ENCODE measurements around the gene TMEM135.
A peak's percentile ranks its signal among the peaks of the same experiment; 100 is the strongest.
"Not testable (repeated sequence)": the region's sequence is repeated elsewhere in the genome, so short reads cannot be mapped to it uniquely, and the experiment has no call there.

Gene TMEM135

GRCh38 chr11:87002918-87003317 lies 34.8 kb upstream of the TMEM135 start:
- Histone ChIP-seq H3K27ac (ENCODE audit: low read depth in 2 of 2, low read length in 2 of 2) (no peak overlapping the region), H3K9ac (ENCODE audit: low read depth in 1 of 2, low read length in 2 of 2) (no peak overlapping the region), H3K4me1 (ENCODE audit: control insufficient read depth in 2 of 2, insufficient read depth in 2 of 2, low read length in 2 of 2) (no peaks in the 10 kb centered on the region), H3K36me3 (ENCODE audit: control insufficient read depth in 2 of 2, insufficient read depth in 2 of 2, low read length in 2 of 2) (no peaks in the 10 kb centered on the region), H3K9me3 (ENCODE audit: control insufficient read depth in 2 of 2, low read length in 2 of 2) (no peaks in the 10 kb centered on the region), H3K4me3 (ENCODE audit: low read length in 2 of 2) (no peak overlapping the region), H3K27me3 (ENCODE audit: control insufficient read depth in 2 of 2, insufficient read depth in 2 of 2, low read length in 2 of 2) (no peaks in the 10 kb centered on the region)

DNA sequence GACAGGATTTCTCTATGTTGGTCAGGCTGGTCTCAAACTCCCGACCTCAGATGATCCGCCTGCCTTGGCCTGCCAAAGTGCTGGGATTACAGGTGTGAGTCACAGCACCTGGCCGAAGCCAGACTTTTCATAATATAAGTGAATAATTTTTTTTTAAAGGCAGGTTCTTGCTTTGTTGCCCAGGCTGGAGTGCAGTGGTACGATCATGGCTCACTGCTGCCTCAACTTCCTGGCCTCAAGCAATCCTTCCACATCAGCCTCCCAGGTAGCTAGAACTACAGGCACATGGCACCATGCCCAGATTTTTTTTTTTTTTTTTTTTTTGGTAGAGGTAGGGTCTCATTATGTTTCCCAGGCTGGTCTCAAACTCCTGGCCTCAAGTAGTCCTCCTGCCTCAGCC lies 33.5 kb upstream of the TMEM135 start:
- H3K9me3 ChIP-seq (ENCODE audit: control insufficient read depth in 2 of 2, low read length in 2 of 2); H3K9ac ChIP-seq (ENCODE audit: low read depth in 1 of 2, low read length in 2 of 2); H3K27me3 ChIP-seq (ENCODE audit: control insufficient read depth in 2 of 2, insufficient read depth in 2 of 2, low read length in 2 of 2); H3K4me3 ChIP-seq (ENCODE audit: low read length in 2 of 2); H3K4me1 ChIP-seq (ENCODE audit: control insufficient read depth in 2 of 2, insufficient read depth in 2 of 2, low read length in 2 of 2); H3K27ac ChIP-seq (ENCODE audit: low read depth in 2 of 2, low read length in 2 of 2); H3K36me3 ChIP-seq (ENCODE audit: control insufficient read depth in 2 of 2, insufficient read depth in 2 of 2, low read length in 2 of 2): not testable (repeated sequence)

GRCh38 chr11:87005569-87005921 lies 32.2 kb upstream of the TMEM135 start:
- Histone ChIP-seq H3K27me3 (ENCODE audit: control insufficient read depth in 2 of 2, insufficient read depth in 2 of 2, low read length in 2 of 2) (no peaks in the 10 kb centered on the region), H3K27ac (ENCODE audit: low read depth in 2 of 2, low read length in 2 of 2) (no peak overlapping the region), H3K36me3 (ENCODE audit: control insufficient read depth in 2 of 2, insufficient read depth in 2 of 2, low read length in 2 of 2) (no peaks in the 10 kb centered on the region), H3K9ac (ENCODE audit: low read depth in 1 of 2, low read length in 2 of 2) (no peak overlapping the region), H3K4me3 (ENCODE audit: low read length in 2 of 2) (peak overlapping the region; percentile 6 to 52), H3K4me1 (ENCODE audit: control insufficient read depth in 2 of 2, insufficient read depth in 2 of 2, low read length in 2 of 2) (no peaks in the 10 kb centered on the region), H3K9me3 (ENCODE audit: control insufficient read depth in 2 of 2, low read length in 2 of 2) (no peaks in the 10 kb centered on the region)

GRCh38 chr11:87006035-87006434 lies 31.7 kb upstream of the TMEM135 start:
- Histone ChIP-seq H3K4me1 (ENCODE audit: control insufficient read depth in 2 of 2, insufficient read depth in 2 of 2, low read length in 2 of 2) (no peaks in the 10 kb centered on the region), H3K27me3 (ENCODE audit: control insufficient read depth in 2 of 2, insufficient read depth in 2 of 2, low read length in 2 of 2) (no peaks in the 10 kb centered on the region), H3K27ac (ENCODE audit: low read depth in 2 of 2, low read length in 2 of 2) (no peak overlapping the region), H3K36me3 (ENCODE audit: control insufficient read depth in 2 of 2, insufficient read depth in 2 of 2, low read length in 2 of 2) (no peaks in the 10 kb centered on the region), H3K9me3 (ENCODE audit: control insufficient read depth in 2 of 2, low read length in 2 of 2) (no peaks in the 10 kb centered on the region), H3K4me3 (ENCODE audit: low read length in 2 of 2) (no peak overlapping the region), H3K9ac (ENCODE audit: low read depth in 1 of 2, low read length in 2 of 2) (no peak overlapping the region)

DNA sequence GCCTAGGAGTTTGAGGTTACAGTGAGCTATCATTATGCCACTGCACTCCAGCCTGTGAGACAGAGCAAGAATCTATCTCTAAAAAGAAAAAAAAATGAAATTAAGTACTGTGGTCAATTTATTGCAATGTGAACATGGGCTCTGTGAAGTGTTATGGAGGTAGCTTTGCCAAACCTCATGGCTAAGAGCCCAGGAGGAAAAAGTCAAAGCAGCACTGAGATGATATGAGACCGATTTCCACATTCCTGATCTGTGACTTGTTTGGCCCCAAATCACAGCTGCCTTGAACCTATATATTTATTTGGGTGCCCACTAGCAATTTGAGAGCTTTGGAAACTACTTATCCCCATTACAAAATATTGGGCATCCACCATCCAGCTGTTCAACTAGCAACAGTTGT lies 29.8 kb upstream of the TMEM135 start:
- no peak overlapping the region for H3K9ac ChIP-seq (ENCODE audit: low read depth in 1 of 2, low read length in 2 of 2)
- H3K4me3 ChIP-seq (ENCODE audit: low read length in 2 of 2): no peak overlapping the region
- H3K27me3 ChIP-seq (ENCODE audit: control insufficient read depth in 2 of 2, insufficient read depth in 2 of 2, low read length in 2 of 2): no peaks in the 10 kb centered on the region
- no peaks in the 10 kb centered on the region for H3K9me3 ChIP-seq (ENCODE audit: control insufficient read depth in 2 of 2, low read length in 2 of 2)
- no peaks in the 10 kb centered on the region for H3K36me3 ChIP-seq (ENCODE audit: control insufficient read depth in 2 of 2, insufficient read depth in 2 of 2, low read length in 2 of 2)
- H3K4me1 ChIP-seq (ENCODE audit: control insufficient read depth in 2 of 2, insufficient read depth in 2 of 2, low read length in 2 of 2): no peaks in the 10 kb centered on the region
- no peak overlapping the region for H3K27ac ChIP-seq (ENCODE audit: low read depth in 2 of 2, low read length in 2 of 2)

GRCh38 chr11:87012089-87012488 lies 25.6 kb upstream of the TMEM135 start:
- H3K4me3 ChIP-seq (ENCODE audit: low read length in 2 of 2): no peak overlapping the region
- no peaks in the 10 kb centered on the region for H3K27me3 ChIP-seq (ENCODE audit: control insufficient read depth in 2 of 2, insufficient read depth in 2 of 2, low read length in 2 of 2)
- H3K9ac ChIP-seq (ENCODE audit: low read depth in 1 of 2, low read length in 2 of 2): no peak overlapping the region
- H3K27ac ChIP-seq (ENCODE audit: low read depth in 2 of 2, low read length in 2 of 2): no peak overlapping the region
- H3K36me3 ChIP-seq (ENCODE audit: control insufficient read depth in 2 of 2, insufficient read depth in 2 of 2, low read length in 2 of 2): no peaks in the 10 kb centered on the region
- H3K4me1 ChIP-seq (ENCODE audit: control insufficient read depth in 2 of 2, insufficient read depth in 2 of 2, low read length in 2 of 2): no peaks in the 10 kb centered on the region
- no peaks in the 10 kb centered on the region for H3K9me3 ChIP-seq (ENCODE audit: control insufficient read depth in 2 of 2, low read length in 2 of 2)

- Histone ChIP-seq H3K36me3 (ENCODE audit: control insufficient read depth in 2 of 2, insufficient read depth in 2 of 2, low read length in 2 of 2) (no peaks in the 10 kb centered on the region), H3K27me3 (ENCODE audit: control insufficient read depth in 2 of 2, insufficient read depth in 2 of 2, low read length in 2 of 2) (no peaks in the 10 kb centered on the region), H3K4me1 (ENCODE audit: control insufficient read depth in 2 of 2, insufficient read depth in 2 of 2, low read length in 2 of 2) (no peaks in the 10 kb centered on the region), H3K27ac (ENCODE audit: low read depth in 2 of 2, low read length in 2 of 2) (no peak overlapping the region), H3K9ac (ENCODE audit: low read depth in 1 of 2, low read length in 2 of 2) (no peak overlapping the region), H3K9me3 (ENCODE audit: control insufficient read depth in 2 of 2, low read length in 2 of 2) (no peaks in the 10 kb centered on the region), H3K4me3 (ENCODE audit: low read length in 2 of 2) (no peak overlapping the region)
Observed at GRCh38 chr11:87012673-87013072, 25.1 kb upstream of the TMEM135 start.

DNA sequence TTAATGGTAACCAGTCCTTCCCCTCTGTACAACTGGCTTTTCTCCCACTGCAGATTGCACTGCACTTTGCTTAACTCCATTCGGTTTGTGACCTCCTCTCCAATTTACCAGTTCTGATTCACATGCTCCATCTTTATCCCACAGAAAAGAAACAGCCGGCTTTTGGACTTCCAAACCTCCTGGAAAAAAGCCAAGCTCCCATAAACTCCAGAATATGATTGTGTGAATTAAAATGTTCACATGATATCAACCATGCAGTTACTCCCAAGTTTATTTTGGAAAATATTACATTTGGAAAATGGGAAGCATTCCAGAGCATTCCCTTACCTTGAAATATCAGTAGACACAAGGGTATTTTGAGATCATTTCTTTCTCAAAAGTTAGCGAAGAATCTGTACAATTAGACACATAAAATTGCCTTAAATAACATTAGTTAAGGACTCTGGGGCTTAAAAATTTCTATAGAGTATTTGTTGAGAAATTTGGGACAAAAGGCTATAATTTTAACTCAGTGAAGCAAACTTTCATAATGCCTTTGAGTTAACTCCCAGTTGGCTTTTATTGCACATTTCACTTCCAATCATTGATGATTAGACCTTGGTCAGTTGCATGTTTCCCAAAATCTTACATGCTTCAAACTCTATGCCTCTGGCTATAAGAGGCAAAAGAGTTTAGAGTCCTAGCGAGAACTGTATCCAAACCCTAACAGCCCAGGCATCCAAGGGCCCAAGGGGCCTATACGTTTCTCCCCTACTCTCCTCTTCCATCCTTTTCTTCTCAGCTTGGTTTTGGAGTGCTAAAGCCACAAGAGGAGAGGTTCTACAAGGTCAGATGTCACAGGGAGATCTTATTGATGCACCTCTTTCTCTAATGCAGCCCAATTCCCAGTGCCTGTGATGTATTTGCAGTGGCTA lies 23.6 kb upstream of the TMEM135 start:
- H3K4me3 ChIP-seq (ENCODE audit: low read length in 2 of 2): no peak overlapping the region
- no peak overlapping the region for H3K9ac ChIP-seq (ENCODE audit: low read depth in 1 of 2, low read length in 2 of 2)
- no peaks in the 10 kb centered on the region for H3K9me3 ChIP-seq (ENCODE audit: control insufficient read depth in 2 of 2, low read length in 2 of 2)
- peaks cover 0 to under 1% of the 10 kb centered on the region in 2 donors for H3K4me1 ChIP-seq (ENCODE audit: control insufficient read depth in 2 of 2, insufficient read depth in 2 of 2, low read length in 2 of 2)
- H3K27me3 ChIP-seq (ENCODE audit: control insufficient read depth in 2 of 2, insufficient read depth in 2 of 2, low read length in 2 of 2): no peaks in the 10 kb centered on the region
- H3K27ac ChIP-seq (ENCODE audit: low read depth in 2 of 2, low read length in 2 of 2): no peak overlapping the region
- H3K36me3 ChIP-seq (ENCODE audit: control insufficient read depth in 2 of 2, insufficient read depth in 2 of 2, low read length in 2 of 2): no peaks in the 10 kb centered on the region

GRCh38 chr11:87015645-87016044 lies 22.1 kb upstream of the TMEM135 start:
- no peak overlapping the region for H3K9ac ChIP-seq (ENCODE audit: low read depth in 1 of 2, low read length in 2 of 2)
- no peak overlapping the region for H3K4me3 ChIP-seq (ENCODE audit: low read length in 2 of 2)
- no peaks in the 10 kb centered on the region for H3K9me3 ChIP-seq (ENCODE audit: control insufficient read depth in 2 of 2, low read length in 2 of 2)
- peaks cover 6 to 9% of the 10 kb centered on the region in 2 donors for H3K4me1 ChIP-seq (ENCODE audit: control insufficient read depth in 2 of 2, insufficient read depth in 2 of 2, low read length in 2 of 2)
- no peaks in the 10 kb centered on the region for H3K36me3 ChIP-seq (ENCODE audit: control insufficient read depth in 2 of 2, insufficient read depth in 2 of 2, low read length in 2 of 2)
- no peak overlapping the region for H3K27ac ChIP-seq (ENCODE audit: low read depth in 2 of 2, low read length in 2 of 2)
- no peaks in the 10 kb centered on the region for H3K27me3 ChIP-seq (ENCODE audit: control insufficient read depth in 2 of 2, insufficient read depth in 2 of 2, low read length in 2 of 2)

GRCh38 chr11:87019613-87020271 lies 18.0 kb upstream of the TMEM135 start:
- no peaks in the 10 kb centered on the region for H3K36me3 ChIP-seq (ENCODE audit: control insufficient read depth in 2 of 2, insufficient read depth in 2 of 2, low read length in 2 of 2)
- peaks cover 6 to 9% of the 10 kb centered on the region in 2 donors for H3K4me1 ChIP-seq (ENCODE audit: control insufficient read depth in 2 of 2, insufficient read depth in 2 of 2, low read length in 2 of 2)
- H3K4me3 ChIP-seq (ENCODE audit: low read length in 2 of 2): no peak overlapping the region
- no peak overlapping the region for H3K9ac ChIP-seq (ENCODE audit: low read depth in 1 of 2, low read length in 2 of 2)
- no peaks in the 10 kb centered on the region for H3K27me3 ChIP-seq (ENCODE audit: control insufficient read depth in 2 of 2, insufficient read depth in 2 of 2, low read length in 2 of 2)
- H3K27ac ChIP-seq (ENCODE audit: low read depth in 2 of 2, low read length in 2 of 2): no peak overlapping the region
- no peaks in the 10 kb centered on the region for H3K9me3 ChIP-seq (ENCODE audit: control insufficient read depth in 2 of 2, low read length in 2 of 2)

Data from mucosa of rectum (tissue), 2 donors.